OCI-M2 (cell line): Measurements from ENCODE around the gene PCDHB8.
"Not testable (repeated sequence)": the region's sequence is repeated elsewhere in the genome, so short reads cannot be mapped to it uniquely, and the experiment has no call there.

Source experiments
- DNase-seq: peaks from one replicate; lab custom pipeline; 2025; ENCODE audit not compliant: unreplicated experiment; lab: John Stamatoyannopoulos, UW

PCDHB8 gene

DNA sequence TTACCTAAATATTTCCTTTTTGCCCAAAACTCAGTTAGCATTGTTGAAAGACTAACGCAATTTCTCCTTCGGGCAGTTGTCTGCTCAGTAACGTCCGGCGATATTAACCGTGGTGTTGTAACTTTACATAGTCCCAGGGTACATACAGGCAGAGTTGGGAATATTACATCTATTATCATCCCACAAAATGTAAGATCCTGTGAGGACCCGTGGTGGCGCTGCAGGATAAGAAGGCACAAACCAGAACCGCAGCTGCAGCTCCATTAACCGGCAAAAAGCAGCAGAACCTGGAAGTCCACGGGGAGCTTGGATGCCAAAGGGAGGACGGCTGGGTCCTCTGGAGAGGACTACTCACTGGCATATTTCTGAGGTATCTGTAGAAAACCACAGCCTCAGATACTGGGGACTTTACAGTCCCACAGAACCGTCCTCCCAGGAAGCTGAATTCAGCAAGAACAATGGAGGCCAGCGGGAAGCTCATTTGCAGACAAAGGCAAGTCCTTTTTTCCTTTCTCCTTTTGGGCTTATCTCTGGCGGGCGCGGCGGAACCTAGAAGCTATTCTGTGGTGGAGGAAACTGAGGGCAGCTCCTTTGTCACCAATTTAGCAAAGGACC lies at the start of gene PCDHB8:
PCDHB8 (plus strand) TSS at position 214 of the 615 bp plus-strand sequence; CDS start at position 459, 245 bp downstream.
- not testable (repeated sequence) for DNase-seq

DNA sequence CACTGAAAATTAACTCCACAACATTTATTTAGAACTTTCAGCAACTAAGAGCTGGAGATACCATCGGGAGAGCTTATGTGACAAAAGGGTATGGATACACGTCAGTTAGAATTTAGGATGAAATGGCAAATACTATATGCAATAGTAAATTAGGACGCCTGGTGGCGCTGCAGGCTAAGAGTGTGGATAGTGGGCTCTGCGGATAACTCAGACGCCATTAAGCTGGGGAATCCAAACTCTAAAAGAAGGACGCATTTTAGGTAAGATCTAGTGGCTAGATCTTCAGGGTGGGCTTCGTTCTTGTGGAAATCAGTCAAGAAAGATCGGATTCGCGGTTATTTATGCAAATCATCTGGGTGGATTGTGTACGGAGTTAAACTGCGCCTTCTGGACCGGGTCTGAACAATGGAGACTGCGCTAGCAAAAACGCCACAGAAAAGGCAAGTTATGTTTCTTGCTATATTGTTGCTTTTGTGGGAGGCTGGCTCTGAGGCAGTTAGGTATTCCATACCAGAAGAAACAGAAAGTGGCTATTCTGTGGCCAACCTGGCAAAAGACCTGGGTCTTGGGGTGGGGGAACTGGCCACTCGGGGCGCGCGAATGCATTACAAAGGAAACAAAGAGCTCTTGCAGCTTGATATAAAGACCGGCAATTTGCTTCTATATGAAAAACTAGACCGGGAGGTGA lies 42.4 kb upstream of the PCDHB8 start, which contains the start of gene PCDHB5:
PCDHB5 (plus strand) TSS at position 177 of the 688 bp plus-strand sequence; CDS start at position 406, 229 bp downstream.
- no peak for DNase-seq

DNA sequence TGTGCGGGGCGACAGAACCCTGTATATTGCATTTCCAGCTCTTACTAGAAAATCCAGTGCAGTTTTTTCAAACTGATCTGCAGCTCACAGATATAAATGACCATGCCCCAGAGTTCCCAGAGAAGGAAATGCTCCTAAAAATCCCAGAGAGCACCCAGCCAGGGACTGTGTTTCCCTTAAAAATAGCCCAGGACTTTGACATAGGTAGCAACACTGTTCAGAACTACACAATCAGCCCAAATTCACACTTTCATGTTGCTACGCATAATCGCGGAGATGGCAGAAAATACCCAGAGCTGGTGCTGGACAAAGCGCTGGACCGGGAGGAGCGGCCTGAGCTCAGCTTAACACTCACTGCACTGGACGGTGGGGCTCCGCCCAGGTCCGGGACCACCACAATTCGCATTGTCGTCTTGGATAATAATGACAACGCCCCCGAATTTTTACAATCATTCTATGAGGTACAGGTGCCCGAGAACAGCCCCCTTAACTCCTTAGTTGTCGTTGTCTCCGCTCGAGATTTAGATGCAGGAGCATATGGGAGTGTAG lies 41.8 kb upstream of the PCDHB8 start:
- DNase-seq = no peak

DNA sequence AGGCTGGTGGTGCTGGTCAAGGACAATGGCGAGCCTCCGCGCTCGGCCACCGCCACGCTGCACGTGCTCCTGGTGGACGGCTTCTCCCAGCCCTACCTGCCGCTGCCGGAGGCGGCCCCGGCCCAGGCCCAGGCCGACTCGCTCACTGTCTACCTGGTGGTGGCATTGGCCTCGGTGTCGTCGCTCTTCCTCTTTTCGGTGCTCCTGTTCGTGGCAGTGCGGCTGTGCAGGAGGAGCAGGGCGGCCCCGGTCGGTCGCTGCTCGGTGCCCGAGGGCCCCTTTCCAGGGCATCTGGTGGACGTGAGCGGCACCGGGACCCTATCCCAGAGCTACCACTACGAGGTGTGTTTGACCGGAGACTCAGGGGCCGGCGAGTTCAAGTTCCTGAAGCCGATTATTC lies 40.2 kb upstream of the PCDHB8 start:
- DNase-seq = not testable (repeated sequence)

DNA sequence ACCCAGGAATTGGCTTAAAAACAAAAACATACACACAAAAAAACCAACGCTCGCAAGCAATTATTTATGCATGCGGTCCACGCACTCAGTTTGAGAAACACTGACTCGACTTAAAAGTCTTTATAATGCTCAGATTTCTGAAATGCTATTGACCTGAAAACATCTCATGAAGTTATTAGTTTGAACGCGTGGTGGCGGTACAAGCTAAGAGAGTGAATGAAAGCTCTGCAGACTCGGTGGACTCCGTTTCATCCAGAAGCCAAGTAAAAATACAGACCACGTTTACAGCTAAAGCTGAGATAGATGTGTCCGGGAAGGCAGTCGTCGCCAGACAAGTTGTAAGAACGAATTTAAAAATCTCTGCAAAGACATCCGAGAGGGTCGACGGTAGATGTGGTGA lies 27.8 kb upstream of the PCDHB8 start, which contains the start of gene PCDHB6:
PCDHB6 (plus strand) TSS at position 246 of the 400 bp plus-strand sequence. CDS start 201 bp downstream, outside the sequence.
- DNase-seq = no peak

DNA sequence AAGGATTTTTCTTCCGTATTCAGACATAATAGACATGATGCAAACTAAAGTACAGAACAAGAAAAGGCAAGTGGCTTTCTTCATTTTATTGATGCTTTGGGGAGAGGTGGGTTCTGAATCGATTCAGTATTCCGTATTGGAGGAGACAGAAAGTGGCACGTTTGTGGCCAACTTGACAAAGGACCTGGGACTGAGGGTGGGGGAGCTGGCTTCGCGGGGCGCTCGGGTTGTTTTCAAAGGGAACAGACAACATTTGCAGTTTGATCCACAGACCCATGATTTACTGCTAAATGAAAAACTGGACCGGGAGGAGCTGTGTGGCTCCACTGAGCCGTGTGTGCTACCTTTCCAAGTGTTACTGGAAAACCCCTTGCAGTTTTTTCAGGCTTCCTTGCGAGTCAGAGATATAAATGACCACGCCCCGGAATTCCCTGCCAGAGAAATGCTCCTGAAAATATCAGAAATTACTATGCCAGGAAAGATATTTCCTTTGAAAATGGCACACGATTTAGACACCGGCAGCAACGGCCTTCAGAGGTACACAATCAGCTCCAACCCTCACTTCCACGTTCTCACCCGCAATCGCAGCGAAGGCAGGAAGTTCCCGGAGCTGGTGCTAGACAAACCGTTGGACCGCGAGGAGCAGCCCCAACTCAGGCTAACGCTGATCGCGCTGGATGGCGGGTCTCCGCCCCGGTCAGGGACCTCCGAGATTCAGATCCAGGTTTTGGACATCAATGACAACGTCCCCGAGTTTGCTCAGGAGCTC lies 27.2 kb upstream of the PCDHB8 start:
- DNase-seq = no peak

DNA sequence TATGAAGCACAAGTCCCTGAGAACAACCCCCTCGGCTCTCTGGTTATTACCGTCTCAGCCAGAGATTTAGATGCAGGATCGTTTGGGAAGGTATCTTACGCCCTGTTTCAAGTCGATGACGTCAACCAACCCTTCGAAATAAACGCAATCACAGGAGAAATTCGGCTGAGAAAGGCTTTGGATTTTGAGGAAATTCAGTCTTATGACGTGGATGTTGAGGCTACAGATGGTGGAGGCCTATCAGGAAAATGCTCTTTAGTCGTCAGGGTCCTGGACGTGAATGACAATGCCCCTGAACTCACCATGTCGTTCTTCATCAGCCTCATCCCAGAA lies 26.6 kb upstream of the PCDHB8 start:
- no peak for DNase-seq

DNA sequence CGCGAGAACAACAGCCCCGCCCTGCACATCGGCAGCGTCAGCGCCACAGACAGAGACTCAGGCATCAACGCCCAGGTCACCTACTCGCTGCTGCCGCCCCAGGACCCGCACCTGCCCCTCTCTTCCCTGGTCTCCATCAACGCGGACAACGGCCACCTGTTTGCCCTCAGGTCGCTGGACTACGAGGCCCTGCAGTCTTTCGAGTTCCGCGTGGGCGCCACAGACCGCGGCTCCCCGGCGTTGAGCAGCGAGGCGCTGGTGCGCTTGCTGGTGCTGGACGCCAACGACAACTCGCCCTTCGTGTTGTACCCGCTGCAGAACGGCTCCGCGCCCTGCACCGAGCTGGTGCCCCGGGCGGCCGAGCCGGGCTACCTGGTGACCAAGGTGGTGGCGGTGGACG lies 26.0 kb upstream of the PCDHB8 start:
- not testable (repeated sequence) for DNase-seq

DNA sequence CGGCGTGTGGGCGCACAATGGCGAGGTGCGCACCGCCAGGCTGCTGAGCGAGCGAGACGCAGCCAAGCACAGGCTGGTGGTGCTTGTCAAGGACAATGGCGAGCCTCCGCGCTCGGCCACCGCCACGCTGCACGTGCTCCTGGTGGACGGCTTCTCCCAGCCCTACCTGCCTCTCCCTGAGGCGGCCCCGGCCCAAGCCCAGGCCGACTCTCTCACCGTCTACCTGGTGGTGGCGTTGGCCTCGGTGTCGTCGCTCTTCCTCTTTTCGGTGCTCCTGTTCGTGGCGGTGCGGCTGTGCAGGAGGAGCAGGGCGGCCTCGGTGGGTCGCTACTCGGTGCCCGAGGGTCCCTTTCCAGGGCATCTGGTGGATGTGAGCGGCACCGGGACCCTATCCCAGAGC lies 25.5 kb upstream of the PCDHB8 start:
- DNase-seq = not testable (repeated sequence)

DNA sequence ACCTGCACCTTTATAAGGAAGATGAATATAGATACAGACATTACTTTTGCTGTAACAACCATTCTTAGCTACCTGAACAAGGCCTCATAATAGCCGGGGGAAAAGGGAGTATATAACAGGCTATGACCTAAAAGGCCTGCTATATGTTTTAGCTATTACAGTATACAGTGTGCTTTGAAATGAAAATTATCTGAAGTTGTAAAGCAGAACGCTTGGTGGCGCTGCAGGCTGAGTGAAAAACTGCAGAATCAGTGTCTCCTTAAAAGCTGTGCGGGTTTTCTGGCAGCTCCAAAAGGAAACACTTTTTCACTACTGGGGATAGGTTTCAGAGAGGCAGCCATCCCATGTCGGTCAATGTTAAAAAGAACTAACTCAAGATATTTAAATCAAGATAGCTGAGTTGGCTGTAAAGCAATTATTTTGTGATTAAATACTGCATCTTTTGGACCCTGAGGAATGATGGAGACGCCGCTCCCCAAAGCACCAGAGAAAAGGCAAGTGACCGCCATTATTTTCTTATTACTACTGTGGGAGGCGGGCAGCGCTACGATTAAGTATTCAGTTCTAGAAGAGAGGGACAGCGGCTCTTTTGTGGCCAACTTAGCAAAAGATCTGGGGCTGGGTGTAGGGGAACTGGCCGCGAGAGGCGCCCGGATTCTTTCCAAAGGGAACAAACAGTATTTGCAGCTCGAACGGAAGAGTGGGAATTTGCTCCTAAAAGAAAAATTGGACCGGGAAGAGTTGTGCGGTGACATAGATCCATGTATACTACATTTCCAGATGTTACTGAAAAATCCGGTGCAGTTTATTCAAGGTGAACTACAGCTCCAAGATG lies 21.8 kb upstream of the PCDHB8 start:
- no peak for DNase-seq

DNA sequence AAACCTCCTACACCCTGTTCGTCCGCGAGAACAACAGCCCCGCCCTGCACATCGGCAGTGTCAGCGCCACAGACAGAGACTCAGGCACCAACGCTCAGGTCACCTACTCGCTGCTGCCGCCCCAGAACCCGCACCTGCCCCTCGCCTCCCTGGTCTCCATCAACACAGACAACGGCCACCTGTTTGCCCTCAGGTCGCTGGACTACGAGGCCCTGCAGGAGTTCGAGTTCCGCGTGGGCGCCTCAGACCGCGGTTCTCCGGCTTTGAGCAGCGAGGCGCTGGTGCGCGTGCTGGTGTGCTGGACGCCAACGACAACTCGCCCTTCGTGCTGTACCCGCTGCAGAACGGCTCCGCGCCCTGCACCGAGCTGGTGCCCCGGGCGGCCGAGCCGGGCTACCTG lies 20.2 kb upstream of the PCDHB8 start:
- DNase-seq = not testable (repeated sequence)

DNA sequence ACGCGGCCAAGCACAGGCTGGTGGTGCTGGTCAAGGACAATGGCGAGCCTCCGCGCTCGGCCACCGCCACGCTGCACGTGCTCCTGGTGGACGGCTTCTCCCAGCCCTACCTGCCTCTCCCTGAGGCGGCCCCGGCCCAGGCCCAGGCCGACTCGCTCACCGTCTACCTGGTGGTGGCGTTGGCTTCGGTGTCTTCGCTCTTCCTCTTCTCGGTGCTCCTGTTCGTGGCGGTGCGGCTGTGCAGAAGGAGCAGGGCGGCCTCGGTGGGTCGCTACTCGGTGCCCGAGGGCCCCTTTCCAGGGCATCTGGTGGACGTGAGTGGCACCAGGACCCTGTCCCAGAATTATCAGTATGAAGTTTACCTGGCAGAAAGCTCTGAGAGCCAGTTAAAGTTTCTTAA lies 19.7 kb upstream of the PCDHB8 start:
- not testable (repeated sequence) for DNase-seq

DNA sequence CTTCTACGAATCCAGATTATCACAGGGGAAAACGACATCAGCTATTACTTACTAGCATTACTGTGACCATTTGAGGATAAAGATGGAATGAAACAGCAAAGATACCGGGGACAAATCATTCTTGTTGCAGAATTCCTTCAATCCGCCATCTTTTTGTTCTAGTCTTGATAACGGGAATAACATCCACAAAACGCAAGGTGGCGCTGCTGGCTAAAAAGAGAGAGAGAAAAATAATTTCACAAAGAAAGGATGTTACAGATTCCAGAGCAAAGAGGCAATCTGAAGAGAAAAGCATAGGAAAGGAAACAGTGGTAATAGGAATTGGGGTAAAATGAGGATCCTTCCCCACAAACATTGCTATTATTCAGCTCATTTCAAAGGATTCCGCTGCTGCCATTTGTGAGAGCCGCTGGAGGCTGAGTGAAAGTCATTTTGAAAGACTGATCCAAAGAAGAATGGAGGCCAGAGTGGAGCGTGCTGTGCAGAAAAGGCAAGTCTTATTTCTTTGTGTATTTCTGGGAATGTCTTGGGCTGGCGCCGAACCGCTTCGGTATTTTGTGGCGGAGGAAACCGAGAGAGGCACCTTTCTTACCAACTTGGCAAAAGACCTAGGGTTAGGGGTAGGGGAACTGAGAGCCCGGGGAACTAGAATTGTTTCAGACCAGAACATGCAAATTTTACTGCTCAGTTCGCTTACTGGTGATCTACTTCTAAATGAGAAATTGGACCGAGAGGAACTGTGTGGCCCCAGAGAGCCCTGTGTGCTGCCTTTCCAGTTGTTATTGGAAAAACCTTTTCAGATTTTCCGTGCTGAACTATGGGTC lies 5.0 kb upstream of the PCDHB8 start, which contains the start of gene PCDHB7:
PCDHB7 (plus strand) TSS at position 264 of the 824 bp plus-strand sequence; CDS start at position 456, 192 bp downstream.
- DNase-seq = no peak

DNA sequence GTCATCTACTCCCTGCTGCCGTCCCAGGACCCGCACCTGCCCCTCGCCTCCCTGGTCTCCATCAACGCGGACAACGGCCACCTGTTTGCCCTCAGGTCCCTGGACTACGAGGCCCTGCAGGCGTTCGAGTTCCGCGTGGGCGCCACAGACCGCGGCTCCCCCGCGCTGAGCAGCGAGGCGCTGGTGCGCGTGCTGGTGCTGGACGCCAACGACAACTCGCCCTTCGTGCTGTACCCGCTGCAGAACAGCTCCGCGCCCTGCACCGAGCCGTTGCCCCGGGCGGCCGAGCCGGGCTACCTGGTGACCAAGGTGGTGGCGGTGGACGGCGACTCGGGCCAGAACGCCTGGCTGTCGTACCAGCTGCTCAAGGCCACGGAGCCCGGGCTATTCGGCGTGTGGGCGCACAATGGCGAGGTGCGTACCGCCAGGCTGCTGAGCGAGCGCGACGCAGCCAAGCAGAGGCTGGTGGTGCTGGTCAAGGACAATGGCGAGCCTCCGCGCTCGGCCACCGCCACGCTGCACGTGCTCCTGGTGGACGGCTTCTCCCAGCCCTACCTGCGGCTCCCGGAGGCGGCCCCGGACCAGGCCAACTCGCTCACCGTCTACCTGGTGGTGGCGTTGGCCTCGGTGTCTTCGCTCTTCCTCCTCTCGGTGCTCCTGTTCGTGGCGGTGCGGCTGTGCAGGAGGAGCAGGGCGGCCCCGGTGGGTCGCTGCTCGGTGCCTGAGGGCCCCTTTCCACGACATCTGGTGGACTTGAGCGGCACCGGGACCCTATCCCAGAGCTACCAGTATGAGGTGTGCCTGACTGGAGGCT lies 3.1 kb upstream of the PCDHB8 start:
- DNase-seq = not testable (repeated sequence)

DNA sequence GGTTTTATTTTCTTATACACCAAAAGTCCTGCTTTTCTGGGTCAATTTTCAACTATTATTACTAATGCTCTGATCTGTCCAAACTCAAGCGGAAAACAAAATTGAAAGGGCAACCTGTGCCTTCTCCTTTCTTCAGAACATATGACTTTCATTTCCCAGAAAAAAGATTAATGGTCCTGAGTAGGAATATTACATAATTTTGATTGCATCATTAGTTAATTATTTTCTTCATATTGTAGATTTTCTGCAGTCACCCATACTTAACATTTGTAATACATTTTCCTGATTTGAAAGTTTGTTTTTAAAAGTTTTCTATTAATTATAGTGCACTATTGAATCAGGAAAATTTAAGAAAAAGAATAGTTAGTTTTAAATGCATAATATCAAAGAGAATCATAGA lies 1.7 kb upstream of the PCDHB8 start:
- no peak for DNase-seq

DNA sequence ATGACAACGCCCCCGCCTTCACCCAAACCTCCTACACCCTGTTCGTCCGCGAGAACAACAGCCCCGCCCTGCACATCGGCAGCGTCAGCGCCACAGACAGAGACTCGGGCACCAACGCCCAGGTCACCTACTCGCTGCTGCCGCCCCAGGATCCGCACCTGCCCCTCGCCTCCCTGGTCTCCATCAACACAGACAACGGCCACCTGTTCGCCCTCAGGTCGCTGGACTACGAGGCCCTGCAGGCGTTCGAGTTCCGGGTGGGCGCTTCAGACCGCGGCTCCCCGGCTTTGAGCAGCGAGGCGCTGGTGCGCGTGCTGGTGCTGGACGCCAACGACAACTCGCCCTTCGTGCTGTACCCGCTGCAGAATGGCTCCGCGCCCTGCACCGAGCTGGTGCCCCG lies 1.8 kb downstream of the PCDHB8 start:
- DNase-seq = not testable (repeated sequence)

DNA sequence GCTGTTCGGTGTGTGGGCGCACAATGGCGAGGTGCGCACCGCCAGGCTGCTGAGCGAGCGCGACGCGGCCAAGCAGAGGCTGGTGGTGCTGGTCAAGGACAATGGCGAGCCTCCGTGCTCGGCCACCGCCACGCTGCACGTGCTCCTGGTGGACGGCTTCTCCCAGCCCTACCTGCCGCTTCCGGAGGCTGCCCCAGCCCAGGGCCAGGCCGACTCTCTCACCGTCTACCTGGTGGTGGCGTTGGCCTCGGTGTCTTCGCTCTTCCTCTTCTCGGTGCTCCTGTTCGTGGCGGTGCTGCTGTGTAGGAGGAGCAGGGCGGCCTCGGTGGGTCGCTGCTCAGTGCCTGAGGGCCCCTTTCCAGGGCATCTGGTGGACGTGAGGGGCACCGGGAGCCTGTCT lies 2.3 kb downstream of the PCDHB8 start:
- DNase-seq = not testable (repeated sequence)

DNA sequence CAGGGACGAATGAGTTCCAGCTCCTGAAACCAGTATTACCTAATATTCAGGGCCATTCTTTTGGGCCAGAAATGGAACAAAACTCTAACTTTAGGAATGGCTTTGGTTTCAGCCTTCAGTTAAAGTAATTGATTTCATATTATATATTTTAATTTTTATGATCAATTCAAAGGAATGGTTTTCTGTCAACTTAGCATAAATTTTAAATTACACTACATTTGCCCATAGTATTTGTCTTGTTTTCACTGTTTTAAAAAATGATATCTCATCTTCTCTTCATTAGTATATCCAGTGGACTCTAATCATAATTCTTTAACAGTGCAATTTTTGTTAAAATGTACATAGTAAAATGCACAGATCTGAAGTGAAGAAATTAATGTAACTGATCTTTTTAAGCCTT lies 2.7 kb downstream of the PCDHB8 start:
- DNase-seq = no peak

DNA sequence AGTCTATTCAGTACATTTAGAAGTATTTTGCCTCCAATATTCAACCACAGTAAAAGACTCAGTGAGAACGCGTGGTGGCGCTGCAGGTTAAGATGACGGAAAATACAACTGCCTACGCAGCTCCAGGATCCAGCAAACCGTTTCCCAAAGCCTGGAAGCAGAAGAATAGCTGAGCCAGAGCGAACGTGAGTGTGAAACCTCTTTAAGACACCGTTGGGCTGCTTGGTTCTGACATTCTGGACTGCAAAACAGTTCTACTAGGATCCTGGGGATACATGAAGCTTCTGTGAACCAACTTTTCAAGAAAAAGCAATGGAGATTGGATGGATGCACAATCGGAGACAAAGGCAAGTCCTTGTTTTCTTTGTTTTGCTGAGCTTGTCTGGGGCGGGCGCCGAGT lies 4.7 kb downstream of the PCDHB8 start, which contains the start of gene PCDHB16:
PCDHB16 (plus strand) TSS at position 140 of the 400 bp plus-strand sequence; CDS start at position 313, 173 bp downstream.
- no peak for DNase-seq
